GM19328 (cell line): ENCODE results near the gene ATP8B1.

Experiments
- ATAC-seq: cut with Tn5 transposase; IDR thresholded peaks from one replicate; pipeline ENCODE4 v1.9.1; 2021; ENCODE audit warnings: mild to moderate bottlenecking, moderate library complexity; ENCODE audit not compliant: unreplicated experiment

Gene ATP8B1

DNA sequence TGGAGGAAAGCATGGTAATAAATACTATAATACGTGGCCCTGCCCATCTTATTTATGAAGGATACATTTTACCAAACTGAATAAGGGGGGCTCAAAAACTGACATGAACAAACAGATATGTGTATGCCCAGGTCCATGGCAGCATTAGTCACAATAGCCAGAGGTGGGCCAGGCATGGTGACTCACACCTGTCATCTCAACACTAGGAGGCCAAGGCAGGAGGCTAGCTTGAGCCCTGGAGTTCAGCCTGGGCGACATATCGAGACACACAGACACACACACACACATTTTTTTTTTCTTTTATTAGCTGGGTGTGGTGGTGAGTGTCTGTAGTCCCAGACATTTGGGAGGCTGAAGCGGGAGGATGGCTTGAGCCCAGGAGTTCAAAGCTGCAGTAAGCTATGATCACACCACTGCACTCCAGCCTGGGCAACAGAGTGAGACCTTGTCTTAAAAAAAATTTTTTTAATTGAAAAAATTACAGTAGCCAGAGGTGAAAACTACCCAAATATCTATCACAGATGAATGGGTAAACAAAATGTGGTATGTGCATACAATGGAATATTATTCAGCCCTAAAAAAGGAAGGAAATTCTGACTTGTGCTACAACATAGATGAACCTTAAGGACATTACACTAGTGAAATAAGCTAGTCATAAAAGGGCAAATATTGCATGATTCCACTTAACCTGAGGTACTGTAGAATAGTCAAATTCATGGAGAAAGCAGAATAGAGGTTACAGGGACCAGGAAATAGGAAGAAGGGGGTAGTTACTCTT is 8.0 kb downstream of the ATP8B1 start:
- no peak for ATAC-seq

DNA sequence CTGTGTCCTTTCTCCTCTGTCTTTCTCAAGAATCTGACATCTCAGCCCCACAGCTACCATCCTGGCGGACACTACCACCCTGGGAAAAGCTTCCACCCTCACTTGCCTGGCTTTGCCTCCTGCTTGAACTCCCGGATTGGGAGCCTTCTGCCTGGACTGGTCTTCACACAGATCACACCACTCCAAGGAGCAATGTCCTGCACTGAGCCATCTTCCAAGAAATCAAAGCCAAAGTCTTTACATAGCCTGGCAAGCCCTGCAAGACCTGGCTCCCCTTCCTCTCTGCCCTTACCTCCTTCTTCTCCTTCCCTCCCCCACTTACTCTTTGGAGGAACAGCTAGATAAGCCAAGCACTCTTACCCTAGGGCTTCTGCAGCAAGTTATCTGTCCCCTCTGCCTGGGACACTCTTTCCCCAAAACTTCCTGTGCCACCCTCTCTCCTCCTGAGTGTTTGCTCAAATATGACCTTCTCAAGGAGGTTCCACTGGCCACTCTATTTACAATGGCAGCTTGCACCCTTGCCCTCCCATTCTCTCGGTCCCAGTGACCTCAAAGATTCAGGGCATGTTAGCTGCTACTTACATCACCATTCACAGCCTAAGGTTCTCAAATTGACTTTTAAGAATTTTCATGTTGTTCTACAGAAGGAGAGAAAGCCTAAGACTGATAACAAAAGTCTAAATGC is 9.7 kb downstream of the ATP8B1 start:
- no peak for ATAC-seq

DNA sequence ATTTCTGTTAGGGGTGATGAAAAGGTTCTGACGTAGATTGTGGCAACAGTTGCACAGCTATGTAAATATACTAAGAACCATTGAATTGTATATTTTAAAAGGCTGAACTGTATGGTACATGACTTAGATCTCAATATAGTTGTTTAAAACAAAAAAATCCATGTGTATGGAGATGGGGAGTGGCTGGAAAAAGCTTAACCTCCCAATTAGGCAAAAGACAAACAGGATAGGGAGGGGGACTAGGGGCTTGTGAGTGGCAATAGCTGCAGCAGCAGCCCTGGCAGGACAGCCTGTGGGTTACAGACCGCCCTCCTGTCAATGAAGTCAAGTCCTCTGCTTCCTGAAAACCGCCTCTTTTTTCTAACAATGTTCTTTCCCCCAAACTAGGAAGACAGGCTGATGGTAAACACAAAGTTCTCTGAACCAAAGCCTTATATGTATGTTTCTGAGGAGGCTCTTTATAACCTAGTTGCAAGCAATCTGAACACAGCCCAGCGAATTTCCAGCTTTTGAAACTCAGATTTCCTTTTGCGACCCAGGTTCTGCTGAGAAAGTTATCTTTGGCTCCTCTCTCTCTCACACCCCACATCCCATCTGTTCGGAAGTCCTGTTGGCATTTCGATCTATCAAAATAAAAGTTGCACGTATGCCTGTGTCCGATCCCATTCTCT is 10.3 kb downstream of the ATP8B1 start:
- ATAC-seq, result no peak

DNA sequence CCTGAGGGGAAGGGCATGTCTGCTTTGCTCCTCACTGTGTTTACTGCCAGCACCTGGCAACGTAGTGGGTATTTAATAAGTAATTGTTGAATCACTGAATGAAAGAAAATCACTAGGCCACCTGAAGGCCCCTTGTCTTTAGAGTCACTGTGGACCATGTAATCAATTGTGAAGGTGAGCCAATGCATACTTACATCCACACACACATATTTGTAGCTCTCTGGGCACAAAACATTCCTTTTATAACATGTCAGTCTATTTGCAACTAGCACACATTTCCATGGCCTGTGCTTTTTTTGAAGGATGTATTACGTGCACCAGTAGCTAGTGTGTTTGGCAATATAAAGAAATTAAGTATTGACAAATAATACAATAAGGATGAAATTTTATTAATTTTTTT is 11.2 kb downstream of the ATP8B1 start:
- ATAC-seq, result no peak

DNA sequence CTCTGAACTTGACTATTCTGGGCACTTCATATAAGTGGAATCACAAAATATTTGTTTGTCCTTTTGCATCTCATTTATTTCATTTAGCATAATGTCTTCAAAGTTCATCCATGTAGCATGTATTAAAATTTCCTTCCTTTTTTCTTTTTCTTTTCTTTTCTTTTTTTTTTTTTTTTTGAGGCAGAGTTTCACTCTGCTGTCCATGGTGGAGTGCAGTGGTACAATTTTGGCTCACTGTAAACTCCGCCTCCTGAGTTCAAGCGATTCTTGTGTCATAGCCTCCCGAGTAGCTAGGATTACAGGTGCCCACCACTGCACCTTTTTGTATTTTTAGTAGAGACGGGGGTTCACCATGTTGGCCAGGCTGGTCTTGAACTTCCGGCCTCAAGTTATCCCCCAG is 11.9 kb downstream of the ATP8B1 start:
- ATAC-seq, result no peak

DNA sequence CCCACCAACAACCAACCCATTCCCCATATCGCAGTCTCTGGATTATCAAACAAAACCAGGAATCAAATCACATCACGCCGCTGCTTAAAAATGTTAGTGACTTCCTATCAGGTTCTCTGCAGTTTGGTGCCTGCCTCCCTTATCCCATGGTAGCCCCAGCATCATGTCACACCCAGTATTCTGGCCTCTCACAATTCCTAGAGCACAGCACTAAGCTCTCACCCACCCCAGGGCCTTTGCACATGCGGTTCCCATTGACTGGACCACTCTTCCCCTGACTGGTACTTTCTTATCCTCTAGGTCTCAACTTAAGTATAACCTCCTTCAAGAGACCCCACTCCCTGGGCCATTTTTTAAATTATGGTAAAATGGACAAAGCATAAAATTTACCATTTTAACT is 12.8 kb downstream of the ATP8B1 start:
- ATAC-seq, result no peak

DNA sequence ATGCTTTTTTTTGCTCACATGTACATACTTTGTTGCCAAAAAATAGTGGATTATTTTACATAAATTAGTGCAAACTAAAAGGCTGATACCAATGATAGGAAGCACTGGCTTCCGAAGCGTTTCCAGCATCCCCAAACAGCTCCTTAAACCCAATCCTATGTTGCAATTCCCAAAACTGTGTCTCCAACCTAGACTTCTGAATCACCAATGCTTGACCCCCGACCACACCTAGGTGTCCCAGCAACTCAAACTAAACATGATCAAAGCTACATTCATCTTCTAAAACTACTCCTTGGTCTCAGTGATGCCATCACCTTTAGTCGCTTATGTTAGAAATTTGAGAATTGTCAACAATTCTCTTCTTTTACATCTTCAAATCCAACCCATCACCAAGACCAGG is 13.4 kb downstream of the ATP8B1 start:
- no peak for ATAC-seq

DNA sequence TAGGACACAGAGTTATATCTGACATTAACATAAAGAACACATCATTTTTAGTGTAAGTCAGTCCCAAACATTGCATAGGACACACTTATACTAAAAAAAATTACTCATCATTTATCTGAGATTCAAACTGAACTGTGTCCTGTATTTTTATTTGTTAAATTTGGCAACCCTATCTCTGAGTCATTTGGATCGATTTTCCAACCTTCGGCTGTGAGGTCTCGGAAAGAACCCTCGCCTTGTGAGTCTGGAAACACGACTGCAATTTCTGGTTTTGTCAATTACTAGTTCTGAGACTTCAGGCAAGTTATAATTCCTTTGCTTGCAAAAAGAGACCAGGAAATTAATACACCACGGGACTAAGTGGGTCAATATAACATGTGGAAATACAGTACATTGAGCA is 14.0 kb downstream of the ATP8B1 start:
- no peak for ATAC-seq

DNA sequence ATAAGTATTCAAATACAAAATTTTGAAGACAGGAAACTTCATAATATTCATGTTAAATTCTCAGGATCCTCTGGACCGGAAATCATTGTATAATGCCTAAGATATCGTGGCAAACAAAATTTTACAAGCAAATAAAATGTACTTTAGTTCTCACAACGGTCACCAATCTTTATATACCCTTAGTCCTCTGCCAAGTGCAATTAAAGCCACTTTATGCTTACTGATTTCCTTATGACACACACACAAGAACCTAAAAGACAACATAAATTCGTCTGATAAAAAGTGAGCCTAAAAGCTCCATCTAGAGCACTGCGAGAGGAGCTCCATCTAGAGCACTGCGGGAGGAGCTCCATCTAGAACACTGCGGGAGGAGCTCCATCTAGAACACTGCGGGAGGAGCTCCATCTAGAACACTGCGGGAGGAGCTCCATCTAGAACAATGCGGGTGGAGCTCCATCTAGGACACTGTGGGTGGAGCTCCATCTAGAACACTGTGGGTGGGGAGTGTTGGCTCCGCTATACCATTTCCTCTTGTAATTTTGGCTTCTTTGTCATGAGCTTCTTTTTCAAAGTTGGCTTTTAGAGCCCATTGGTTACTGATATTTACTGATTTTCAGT is 15.9 kb downstream of the ATP8B1 start:
- ATAC-seq, result no peak

DNA sequence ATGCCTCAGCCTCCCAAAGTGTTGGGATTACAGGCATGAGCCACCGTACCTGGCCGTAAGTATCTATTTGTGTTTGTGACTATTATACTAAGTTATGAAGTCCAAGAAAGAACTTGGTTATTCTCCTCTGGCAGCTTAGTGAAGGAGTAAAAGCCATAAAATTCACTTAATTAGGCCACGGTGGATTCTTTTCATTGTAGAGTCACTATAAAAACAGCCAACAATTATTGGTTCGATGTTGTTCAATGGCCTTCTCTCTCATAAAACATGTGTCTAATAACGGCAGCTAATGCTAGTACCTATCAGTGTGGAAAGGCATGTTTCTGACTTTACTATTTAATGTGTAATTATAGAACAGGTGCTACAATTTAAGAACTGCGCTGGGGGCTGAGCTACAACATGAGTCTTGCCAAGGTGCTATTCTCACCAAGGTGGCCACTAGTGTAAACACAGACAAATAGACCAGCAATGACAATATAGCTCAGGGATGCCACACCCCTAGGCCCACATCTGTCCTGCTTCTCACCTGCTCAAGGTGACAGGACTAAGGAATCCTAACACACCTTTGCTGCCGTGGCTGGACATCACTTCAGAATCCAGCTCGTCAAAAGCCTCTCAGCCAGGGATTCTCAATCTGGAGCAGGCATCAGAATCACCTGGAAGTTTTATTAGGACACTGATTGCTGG is 17.2 kb downstream of the ATP8B1 start:
- ATAC-seq, result no peak

DNA sequence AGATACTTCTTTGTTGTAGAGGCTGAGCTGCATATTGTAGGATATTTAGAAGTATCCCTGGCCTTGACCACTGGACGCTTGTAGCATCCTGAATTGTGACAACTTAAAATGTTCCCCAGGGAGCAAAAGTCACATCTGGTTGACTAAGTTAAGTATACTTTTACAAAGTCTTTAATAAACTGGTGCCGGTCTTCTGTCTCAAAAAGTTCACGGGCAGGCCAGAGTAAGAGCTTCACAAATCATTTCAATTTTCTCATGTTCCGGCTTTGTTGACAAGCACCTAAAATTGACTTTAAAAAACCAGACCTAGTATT is 18.4 kb downstream of the ATP8B1 start:
- no peak for ATAC-seq

DNA sequence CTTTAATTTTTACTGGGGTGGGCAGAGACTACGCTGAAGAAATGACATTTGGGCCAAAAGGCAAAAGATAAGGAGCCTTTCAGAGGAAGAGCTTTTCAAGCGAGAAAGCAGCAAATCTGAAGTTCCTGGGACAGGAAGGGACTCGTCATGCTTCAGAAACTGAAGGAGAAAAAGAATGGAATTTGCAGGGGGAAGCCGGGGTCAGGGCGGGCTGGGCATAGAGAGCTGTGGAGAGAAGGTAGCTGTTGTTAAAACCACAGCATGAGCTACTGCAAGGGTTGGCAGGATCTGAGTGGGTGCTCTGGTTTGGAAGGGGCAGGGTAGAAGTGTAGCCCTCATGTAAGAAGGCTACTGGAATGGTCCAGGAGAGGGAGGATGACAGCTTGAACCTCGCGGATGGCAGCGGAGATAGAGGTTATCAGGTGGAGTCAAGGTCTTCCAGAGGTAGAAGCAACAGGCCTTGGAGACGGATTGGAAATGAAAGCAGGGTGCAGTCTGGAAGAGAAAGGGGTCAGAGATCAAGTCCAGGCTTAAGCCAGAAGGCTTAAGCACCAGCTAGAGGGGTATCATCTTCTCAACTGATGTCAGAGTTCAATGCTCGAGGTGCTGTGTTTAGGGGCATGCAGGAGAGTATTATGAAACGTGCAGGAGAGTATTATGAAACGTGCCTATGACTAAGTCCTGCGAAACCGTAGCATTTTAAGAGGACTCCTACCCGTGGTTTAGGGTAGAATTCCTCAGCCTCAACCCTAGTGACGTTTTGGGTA is 18.9 kb downstream of the ATP8B1 start:
- ATAC-seq, result no peak

DNA sequence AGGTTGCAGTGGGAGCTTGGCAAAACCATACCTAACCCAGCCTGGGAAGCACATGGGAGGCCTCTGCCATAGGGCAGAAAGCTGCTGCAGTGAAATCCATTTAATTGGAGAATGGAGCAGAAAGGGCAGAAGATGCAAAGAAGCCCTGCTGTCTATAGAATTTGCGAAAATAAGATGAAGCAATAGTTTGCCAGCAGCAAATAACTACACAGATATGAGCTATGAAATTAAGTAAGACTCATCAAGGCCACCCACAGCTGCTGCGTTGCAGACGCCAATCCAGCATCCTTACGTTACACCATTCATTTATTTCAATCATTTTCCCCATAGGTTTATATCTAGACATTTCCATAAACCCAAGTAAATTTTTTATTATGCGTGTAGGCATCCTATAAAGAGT is 21.1 kb downstream of the ATP8B1 start:
- no peak for ATAC-seq

DNA sequence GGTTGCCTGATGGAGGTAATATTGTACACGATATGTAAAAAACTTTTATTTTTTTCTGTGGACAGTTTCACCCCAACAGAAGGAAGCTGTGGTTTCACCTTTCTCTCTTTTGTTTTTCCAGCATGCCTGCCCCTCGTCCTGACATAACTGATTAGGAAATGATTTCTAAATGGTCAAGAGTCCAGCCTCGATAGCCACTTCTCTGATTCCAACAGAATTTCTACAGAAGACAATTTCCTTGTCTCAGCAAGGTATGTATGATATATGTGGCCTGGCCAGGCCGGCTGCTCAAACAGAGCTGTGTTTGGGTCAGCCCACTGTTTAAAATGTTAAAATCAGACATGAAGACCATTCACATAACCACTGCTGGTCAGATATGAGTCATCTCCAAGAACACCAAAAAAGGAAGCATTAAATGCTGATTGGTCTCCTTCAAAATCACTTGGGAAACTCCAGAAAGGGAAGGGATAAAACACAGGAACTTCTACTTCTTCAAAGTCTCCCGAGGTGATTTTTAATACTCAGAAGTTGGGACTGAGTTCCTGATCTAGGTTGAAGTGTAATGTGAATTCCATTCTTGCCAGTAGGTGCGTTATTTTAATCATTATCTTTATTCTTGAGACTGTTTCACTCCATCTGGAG is 22.3 kb downstream of the ATP8B1 start:
- no peak for ATAC-seq

DNA sequence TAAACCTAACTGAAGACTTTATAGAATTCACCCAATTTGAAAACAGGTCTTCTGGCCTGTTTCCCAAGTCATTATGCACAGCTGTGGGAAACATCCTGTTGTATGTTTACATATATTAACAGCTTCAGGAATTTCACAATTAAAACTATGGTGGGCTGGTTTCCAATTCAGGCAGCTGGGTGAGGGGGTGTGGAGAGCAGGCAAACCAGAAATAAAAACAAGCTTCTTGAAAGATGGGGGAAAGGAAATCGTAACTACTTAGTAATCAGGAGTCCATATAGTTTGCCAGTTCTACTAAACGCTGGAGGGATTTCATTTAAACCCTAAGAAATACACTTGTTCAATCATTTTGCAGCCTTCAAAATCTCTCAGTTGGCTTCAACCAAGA is 22.8 kb downstream of the ATP8B1 start:
- no peak for ATAC-seq

DNA sequence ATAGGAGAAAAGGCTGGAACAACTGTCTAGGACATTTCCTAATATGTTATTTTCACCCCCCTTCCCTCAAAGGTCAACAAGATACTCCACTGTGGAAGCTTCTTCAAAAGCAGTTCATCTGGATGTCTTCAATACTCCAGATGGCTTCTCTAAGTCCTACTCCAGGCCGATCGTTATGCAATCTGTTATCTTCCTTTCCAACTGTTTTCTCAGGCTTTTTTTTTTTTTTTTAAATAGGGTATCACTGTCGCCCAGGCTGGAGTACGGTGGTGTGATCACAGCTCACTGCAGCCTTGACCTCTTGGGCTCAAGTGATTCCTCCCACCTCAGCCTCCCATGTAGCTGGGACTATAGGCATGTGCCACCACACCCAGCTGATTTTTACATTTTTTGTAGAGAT is 26.3 kb downstream of the ATP8B1 start:
- ATAC-seq, result no peak

DNA sequence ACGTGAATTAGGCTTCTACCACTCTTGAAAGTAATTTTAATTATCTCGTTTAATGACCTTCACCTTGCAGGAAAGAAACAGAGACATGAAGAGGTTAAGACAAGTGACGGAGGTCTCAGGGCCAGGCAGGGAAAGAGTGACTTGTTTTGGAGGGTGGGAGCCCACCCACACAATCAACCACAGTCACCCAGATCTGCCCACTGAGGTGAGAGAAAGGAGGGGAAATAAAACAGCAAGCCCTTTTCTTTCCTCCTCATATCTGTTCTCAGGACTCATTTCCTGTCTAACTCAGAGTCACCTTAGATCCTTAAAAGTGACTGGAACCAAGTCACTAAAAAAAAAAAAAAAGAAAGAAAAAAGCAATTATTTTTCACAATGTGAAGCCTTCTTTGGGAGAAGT is 26.8 kb downstream of the ATP8B1 start:
- no peak for ATAC-seq

DNA sequence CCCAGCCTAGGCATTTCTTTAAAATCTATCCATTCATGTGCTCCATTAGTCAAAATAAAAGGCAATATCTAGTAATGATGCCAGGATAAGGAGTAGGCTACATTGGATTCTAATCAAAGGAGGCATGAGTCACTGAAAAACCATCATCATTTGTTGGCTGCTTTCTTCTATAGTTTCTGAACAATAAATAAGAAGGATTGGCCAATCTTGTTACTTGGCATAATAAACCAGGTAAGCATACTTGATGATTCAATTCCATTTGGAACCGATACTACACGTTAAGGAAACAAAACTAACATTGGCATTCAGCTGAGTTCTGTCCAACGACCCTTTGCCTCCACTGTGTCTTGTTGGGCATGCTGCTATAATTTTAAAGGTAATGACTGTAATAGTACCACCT is 27.2 kb downstream of the ATP8B1 start:
- ATAC-seq, result no peak

DNA sequence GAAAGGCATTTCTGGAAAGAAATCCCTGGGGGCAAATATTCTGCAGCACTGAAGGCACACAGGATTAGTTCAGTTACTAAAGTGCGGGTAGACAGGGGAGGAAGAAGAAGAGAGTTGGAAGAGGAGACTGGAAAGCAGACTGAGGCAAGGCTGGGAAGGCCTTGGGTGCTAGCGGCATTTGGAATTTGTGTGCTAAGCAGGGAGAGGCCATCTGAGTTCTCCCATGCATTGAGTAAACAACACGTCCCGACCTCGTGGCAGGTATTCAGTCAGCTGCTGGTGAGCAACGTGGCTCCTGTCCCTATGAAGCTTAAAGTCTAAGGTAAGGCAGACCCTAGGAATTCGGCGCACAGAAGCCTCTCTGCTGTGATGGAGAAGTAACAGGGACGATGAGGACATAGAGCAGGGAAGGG is 30.7 kb downstream of the ATP8B1 start:
- no peak for ATAC-seq

DNA sequence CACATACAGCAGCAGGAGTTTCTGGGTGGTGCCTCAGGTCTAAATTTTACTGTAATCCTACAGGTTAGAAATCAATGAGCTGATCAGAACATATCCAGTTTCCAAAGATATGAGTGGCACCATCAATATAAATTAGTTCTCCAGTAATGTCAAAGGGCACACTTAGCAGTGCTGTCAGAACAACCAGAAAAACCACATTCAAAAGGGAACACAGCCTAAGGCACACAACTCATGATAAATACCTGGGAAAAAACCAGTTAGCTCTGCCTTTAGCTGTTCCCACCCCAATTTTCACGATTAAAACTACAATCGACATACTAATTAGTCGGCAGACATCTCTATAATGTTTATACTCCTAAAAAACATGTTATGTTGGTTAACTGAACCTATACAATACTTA is 31.5 kb downstream of the ATP8B1 start:
- no peak for ATAC-seq
